NCI-H82 treated with DMSO at 0.1 percent for 48 hours (cell line): ENCODE measurements around the gene FAM25G.
"Not testable (repeated sequence)": the region's sequence is repeated elsewhere in the genome, so short reads cannot be mapped to it uniquely, and the experiment has no call there.

ENCODE experiments used
- DNase-seq: peaks from one replicate; lab custom pipeline; 2025; ENCODE audit not compliant: unreplicated experiment; lab: John Stamatoyannopoulos, UW

FAM25G gene

DNA sequence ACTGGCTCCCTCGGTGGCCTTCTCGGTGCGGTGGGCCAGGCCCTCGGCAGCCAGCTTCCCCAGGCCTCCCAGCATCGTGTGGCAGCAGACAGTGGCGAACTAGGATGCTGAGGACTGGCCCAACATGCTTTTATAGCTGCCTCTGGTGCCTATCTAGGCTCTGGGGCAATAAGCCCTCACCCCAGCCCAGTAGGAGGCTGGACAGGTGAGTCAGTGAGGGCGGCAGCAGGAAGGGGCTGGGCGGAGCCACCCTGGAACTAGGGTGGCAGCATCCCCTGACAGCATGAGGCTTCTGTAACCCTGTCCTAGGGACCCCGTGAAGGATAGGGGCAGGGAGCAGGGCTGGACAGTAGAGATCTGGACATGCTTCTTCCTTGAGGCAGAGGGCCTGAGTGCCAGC is at the start of gene FAM25G:
FAM25G (minus strand) TSS at position 101 of the 400 bp plus-strand sequence; CDS start at position 75, 26 bp downstream.
- not testable (repeated sequence) for DNase-seq

DNA sequence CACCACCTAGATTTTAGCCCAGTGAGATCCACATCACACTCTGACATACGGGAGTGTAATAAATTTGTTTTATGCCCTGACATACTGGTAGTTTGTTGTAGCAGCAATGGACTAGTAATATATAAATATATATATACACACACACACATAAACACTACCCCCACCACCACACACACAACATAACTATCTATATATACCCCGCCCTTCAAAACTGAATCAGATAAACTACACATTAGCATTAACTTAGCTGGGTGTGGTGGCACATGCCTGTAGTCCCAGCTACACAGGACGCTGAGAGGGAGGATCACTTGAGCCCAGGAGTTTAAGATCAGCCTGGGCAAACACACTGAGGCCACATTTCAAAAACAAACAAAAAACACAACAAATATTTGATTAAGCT is 44.9 kb upstream of the FAM25G start:
- DNase-seq = not testable (repeated sequence)

DNA sequence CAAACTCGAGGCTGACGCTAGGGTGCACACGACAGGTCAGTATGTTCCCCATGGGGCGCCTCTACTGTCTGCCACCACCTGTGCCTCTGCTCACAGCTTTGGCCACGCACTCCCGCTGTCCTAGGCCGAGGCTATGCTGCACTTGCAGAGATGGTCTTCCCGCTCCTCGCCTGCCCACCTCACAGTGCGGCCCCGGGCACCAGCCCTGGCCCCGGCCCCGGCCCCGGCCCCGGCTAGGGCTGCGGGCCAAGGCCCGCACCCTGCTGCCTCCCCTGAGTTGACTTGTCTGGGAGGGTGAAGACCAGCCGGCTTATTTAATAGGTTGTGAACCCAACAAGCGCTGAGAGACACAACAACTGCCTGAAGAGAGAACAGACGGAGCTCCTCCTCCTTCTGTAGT is 32.0 kb upstream of the FAM25G start, which contains the start of gene AGAP9:
AGAP9 (minus strand) TSS at position 164 of the 400 bp plus-strand sequence; CDS start at position 52, 112 bp downstream.
- DNase-seq = not testable (repeated sequence)

DNA sequence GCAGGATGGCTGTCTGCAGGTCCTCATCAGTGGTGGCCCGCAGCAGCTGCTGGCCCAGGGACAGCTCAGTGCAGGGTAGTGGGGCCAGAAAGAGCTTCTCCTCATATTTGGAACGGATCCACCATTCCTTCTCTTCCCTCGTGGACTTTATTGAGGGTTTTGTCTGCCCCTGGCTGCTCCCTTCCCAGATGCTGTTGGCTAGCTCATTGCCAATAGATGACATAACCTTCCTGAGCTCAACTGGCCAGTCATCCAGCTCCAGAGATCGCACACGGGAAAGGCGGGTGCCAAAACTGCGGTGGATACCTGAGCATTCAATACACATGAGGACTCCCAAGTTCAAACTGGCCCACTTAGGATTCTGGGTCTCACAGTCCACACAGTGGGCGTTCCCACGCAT is 10.8 kb upstream of the FAM25G start:
- DNase-seq = not testable (repeated sequence)

DNA sequence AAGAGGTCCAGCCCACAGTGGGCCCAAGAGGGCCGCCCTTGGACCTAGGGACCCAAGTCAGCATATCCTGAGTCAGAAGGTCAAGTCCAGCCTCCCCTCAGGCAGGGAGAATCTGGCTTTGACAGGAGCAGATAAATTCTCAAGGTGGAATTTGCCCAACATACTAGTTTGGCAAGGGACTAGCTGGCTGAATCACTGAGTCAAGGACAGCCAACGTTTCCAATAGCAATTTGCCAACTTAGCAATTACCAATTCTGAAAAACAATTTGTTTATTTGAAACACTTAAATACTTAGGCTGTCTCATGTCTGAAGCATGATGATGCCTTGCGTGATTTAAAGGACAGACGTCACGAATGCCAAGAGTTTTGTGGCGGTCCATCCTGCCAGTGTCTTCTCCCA is 2.7 kb upstream of the FAM25G start:
- not testable (repeated sequence) for DNase-seq

DNA sequence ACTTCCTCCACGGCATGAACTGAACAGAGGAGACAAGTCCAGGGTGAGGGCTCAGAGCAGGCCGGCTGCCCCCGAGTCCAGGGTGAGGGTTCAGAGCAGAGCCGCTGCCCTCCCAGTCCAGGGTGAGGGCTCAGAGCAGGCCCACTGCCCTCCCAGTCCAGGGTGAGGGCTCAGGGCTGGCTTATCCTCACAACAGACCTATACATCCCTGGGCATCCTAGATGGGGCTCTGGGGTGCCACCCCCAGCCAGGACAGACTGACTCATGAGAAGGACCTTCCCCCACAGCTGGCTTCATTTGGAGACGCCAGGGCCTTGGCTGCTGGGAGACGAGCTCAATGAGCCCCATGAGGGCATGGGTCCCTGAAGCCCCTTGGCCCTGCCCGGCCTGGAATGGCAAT is 1.9 kb downstream of the FAM25G start:
- DNase-seq = not testable (repeated sequence)

DNA sequence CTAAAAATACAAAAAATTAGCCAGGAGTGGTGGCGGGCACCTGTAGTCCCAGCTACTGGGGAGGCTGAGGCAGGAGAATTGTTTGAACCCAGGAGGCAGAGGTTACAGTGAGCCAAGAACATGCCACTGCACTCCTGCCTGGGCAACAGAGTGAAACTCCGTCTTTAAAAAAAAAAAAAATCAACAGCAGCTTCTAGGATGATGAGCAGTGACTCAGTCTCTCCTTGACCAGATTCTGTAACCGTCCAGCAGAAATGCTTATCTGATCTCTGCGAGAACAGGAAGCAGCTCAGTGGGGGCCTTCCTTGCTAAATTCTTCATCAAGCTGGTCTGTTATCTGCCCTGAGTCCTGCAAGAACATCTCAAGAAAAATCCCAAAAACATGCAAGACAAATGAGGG is 5.6 kb downstream of the FAM25G start:
- not testable (repeated sequence) for DNase-seq

DNA sequence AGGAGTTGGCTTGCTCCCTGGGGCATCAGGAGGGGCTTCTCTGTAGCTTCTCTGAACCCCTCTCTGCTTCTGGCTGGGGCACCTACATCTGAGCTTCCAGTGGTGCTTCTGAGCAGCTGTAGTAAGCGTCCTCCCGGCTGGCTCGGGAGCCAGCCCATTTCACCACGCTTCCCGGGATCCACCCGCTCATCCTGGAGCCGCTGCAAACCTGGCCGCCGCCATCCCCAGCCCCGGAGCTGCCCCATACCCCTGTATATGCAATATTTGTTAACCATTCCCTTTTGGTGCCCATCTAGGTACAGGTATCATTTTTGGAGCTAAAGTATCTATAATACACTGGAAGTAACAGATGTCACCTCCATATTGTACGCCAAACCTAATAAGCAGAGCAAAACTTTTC is 6.7 kb downstream of the FAM25G start:
- DNase-seq = not testable (repeated sequence)

DNA sequence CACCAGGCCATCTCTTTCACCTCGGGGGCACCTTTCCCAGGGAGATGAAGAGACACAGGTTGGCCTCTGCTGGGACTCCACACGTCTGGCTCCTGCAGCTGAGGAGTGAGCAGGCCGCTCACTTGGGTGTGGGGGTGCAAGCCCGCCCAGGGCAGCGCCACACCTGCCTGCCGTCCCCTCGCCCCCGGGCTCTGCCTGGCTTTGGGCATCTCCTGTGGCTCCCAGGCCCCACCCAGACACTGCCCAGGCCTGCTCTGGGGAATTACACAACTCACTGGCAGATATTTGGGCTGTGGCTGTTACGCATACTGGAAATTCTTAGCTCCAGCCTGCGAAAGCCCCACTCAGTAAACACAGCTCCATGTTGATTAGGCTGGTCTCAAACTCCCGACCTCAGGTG is 7.6 kb downstream of the FAM25G start, which contains the start of gene ANXA8:
ANXA8 (minus strand) TSS at position 193 of the 400 bp plus-strand sequence; CDS start at position 11, 182 bp downstream.
- not testable (repeated sequence) for DNase-seq

DNA sequence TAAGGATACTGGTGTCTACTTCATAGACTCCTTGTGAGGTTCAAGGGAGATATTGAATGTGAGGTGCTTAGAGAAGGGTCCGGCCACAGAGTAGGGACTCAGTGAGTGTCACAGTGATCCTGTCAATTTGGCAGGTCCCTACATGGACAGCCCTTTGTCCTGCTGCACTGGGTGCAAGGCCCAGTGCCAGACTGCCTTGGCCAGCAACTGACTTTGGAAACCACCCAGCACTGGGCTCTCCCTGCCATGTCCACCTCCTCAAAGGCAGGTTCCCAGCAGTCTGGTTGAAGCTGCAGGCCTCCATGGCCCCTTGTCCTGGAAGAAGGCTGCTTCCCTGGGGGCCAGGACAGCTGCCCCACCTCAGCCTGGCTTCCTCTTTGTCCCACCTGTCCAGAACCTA is 9.1 kb downstream of the FAM25G start:
- not testable (repeated sequence) for DNase-seq

DNA sequence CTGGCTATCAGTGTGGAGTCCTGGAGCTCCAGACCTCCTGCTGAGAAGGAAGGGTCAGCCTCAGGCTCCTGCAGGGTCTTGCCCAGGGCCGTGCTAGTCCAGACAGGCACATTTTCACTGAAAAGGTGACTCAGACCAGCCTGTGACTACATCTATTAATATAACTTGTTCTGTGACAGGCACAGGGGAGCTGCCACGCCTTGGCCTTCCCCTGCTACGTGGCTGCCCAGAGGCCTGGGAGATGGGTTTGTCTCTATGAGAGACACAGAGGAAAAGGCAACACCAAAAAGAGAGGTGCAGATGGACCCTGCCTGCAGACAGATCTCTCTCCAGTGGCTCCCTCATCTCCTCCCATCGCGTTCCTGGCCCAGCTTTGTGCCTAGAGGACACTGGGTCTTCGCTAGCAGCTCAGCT is 9.7 kb downstream of the FAM25G start:
- not testable (repeated sequence) for DNase-seq

DNA sequence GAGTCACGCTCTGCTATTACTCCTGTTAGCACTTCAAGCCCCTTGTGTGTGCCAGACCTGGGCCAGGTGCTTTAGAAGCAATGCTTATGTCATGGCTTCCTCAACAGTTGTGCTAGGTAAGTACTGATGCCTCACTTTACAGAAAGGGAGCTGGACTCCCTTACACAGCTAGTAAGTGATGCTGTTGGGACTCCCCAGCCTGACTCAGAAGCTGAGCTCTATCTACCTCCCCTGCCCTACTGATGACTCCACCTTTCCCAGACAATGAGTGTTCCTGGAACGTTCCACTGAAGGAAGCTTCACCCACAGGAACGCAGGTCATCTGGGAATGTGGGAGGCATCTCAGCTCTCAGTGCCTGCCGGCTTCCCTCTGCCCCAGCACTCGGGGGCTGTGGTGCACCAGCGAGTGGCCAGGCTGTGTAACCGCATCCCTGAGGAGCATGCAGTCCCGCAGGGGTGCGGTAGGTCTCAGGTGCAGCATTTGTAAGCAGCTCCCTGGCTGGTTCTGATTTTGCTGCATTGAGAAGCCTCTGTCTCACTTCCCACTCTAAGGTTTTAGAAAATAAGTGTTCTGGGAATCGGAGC is 10.2 kb downstream of the FAM25G start:
- DNase-seq = not testable (repeated sequence)

DNA sequence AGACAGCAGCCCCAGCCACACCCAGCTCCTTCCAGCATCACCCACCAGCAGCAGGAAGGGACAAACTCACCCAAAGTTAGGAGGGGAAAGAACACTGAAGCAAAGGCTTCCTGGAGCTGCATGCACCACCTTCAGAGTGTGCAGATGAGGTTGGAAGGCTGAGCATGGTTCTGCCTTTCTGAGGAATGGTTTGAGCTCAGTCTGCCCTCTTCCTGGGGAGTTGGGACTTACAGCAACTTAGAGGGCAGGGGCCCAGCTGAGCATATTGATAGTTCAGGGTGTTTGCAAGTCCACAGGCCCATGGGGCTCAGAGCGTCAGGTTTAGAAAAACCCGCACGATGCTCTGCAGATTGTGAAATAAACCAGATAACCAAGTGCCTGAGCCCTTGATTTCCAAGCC is 11.4 kb downstream of the FAM25G start:
- not testable (repeated sequence) for DNase-seq

DNA sequence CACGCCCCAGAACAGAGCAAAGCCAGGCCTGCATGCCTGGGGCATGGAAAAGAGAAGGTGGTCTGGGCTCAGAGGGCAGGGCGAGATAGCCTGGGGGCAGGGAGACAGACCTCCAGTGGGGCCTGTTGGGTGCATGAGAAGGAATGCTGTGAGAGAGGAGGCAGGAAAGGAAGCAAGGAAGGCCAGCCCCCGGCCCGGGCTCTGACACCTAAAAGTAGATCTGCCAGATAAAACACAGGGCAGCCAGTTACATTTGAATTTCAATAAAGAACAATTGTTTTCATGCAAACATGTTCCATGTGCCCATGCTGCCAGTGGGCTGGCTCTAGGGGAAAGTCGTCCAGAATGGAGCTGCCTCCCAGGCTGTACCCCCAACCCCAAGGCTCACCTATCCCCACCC is 13.4 kb downstream of the FAM25G start:
- DNase-seq = not testable (repeated sequence)

DNA sequence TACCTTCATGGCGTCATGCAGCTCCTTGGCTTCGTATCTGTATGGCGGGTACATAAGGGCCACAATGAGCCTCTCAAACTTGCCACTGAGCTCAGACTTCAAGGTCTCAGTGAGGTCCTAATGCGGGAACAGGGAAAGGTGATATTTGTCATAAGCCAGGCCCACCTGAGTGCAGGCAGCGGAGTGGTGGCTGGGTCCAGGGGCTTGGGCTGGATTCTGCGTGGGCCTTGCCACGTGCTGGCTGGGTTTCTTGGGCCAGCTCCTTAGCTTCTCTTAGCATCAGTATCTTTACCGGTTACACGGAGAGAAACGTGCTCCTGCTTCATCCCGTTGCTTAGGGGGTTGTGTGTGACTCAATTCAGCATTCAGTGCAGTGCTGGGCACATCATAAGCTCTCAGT is 14.4 kb downstream of the FAM25G start:
- DNase-seq = not testable (repeated sequence)

DNA sequence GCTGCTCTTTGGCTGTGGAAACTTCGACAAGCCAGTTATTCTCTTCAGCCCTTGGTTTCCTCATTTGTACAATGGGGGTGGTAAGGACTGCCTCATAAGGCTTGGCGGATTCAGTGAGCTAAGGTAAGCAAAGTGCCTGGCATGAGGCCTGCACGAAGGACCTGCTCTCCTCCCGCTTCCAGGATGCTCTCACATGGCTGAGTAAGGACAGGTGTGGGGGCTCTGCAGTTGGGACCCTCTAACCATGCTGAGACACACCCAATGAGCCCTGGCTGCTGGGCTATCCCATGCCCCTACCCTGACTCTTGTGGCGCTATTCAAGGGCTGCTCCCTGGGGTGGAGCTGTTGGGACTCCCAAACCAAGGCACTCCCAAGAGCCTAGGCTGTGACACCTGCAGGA is 16.4 kb downstream of the FAM25G start:
- not testable (repeated sequence) for DNase-seq

DNA sequence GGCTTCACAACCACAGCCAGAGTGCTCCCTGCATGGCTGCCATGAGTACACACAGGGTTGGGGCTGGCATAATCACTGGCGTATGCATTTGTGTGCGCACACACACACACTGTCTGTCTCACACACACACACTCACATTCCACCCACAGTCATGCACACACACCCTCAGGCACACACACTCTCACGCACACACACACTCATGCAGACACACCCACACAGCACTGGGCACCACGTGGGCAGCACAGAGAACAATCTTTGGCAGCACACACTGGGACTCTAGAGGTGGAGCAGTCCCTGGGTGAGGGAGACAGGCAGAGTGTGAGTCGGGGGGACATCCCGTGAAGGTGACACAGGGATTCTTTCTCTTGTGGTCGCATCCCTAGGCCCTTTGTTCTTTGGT is 18.0 kb downstream of the FAM25G start:
- DNase-seq = not testable (repeated sequence)

DNA sequence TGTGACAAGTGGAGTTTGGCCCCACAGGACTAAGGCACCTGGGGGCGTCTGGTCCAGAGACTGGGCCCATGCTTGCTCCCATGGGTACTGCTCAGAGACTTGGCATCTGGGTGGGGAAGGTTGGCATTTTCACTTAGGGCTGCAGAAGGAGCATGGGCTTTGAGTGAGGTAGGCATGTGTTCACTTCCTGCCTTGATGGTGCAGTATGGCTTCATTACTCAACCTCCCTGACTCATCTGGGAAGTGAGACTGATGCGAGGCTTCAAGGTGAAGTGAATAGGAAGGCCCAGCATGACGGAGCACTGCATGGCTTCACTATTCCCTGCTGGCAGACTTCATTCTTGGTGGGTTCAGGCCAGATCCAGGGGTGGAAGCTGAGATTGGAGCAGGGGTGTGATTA is 18.9 kb downstream of the FAM25G start:
- not testable (repeated sequence) for DNase-seq

DNA sequence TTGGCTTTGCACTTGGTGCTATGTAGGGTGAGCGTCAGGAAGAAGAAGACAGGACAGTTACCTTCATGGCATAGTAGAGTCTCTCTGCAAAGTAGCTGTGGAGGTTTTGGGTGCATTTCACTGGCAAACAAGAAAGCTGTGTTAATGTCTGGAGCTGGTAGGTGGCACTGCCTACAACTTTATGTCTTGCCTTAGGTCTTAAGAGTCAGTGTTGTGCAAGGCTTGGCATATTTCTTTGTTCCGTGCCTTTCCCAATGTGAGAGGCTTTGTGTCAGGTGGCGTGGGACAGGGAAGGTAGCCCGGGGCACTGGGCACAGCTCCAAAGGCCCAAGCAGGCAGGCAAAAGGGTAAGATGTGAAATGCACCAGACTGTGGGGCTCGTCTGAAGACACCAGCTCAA is 19.4 kb downstream of the FAM25G start:
- DNase-seq = not testable (repeated sequence)

DNA sequence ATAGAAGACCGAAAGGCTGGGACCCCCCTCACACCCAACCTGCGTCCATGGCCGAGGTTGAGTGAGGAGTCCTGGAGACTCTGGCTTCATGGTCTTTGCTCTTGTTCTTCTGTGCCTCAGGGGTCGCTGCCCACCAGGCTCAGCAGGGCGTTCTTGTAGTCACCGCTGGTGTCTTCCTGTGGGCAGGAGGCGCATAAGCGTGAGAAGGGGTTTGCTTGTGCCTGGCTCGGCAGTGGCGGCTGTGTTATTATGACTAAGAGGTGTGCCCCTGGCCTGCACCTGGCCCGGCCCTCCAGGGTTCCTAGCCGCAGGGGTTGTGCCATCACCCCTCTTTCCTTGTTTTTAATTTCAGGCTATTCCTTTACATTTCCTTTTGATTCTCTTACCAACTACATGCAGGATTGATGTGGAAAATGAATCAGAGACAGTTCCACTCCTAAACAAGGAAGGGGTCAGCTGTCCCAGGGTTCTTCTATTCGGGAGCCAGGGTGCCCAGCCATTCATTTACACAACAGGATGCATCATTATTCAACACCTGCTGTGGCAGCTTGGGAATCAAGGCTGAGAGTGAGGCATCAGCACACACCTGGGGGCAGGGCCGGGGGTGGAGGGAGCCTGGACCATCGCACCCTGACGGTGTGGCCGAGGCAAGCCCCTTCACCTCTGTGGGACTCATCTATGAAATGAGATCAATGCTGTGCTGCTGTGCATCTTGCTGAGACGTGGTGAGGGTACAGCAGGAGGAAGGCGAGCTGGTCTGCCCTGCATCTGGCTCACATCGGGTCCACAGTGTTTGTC is 22.6 kb downstream of the FAM25G start:
- DNase-seq = not testable (repeated sequence)

DNA sequence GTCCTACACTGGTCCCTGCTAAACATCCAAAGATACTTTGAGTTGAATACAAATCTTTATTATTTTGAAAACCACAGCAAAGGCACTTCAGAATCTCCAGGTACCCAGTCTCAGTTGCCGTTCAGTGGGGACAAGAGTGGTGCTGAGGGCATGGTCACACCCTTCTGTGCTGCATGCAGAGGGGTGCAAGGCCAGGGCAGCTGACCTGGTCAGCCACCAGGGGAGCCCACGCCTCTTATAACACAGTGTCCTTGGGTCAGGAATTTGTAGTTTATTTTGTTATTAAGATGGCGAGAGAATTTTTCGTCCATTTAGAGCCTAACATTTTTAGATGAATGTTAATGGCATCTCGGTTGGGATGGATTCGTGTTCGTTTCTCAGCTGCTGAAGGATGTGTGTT is 23.5 kb downstream of the FAM25G start:
- not testable (repeated sequence) for DNase-seq

DNA sequence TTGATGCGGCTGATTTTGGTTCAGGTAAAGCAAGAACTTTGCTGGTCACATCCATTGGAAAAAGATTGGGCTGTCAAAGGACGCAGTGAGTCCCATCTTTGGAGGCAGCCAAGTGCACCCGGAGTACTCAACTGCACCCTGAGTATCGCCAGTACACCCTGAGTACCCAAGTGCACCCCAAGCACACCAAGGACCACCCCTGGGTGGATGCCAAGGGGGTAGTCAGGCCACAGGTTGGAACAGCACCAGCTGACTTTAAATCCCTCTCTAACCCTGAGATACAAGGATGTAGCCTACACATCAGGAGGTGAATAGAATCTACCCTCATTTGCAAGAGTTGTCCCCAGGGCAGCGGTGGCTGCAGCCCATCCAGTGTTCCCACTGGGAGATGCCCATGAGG is 24.0 kb downstream of the FAM25G start:
- DNase-seq = not testable (repeated sequence)
